ENCODE data around the gene PXDC1.
"Not testable (repeated sequence)": the region's sequence is repeated elsewhere in the genome, so short reads cannot be mapped to it uniquely, and the experiment has no call there.

Gene PXDC1

GRCh38 chr6:3731700-3732099 is 19.8 kb downstream of the PXDC1 start:
- DNase-seq (ENCODE audit: low read depth) = no peak

GRCh38 chr6:3729603-3730344 is 21.7 kb downstream of the PXDC1 start:
- no peak for DNase-seq (ENCODE audit: low read depth)

- DNase-seq (ENCODE audit: low read depth) = no peak
Observed at GRCh38 chr6:3727593-3728108, 23.9 kb downstream of the PXDC1 start.

DNA sequence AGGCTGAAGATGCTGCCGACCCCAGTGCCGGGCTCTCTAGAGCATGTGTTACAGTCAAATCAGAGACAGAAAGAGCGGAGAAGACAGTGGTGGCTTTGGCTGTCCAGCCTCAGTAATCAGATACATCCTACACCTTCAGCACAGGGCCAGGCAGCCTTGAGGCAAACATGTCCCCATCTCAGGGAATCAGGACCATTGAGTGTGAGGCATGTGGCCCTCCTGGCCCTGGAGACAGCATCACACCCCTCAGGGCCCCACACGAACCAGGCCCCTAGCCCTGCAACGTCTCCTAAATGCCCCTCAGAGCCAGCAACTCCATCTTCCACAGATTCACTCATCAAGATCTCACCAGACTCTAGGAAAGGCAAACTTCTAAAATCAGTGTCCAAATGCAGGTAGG is 24.5 kb downstream of the PXDC1 start:
- DNase-seq (ENCODE audit: low read depth) = no peak

DNA sequence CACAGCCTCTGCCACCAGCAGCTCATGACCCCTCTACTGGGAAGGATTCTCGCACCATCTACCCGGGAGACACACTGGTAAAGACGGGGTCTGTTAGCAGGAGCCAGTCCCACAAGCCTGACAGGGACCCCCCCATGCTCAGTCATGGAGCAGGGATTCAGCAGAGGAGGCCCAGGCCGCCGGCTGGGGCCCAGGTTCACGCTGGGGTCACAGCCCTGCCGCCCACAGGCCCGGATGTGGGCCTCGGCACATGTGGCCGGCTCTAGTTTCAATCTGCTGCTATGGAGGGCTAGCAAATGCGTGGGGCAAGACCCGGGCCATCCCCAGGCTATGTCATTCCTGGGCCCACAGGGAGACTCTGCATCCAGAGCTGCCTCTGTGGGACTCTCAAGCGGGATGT is 25.1 kb downstream of the PXDC1 start:
- no peak for DNase-seq (ENCODE audit: low read depth)

DNA sequence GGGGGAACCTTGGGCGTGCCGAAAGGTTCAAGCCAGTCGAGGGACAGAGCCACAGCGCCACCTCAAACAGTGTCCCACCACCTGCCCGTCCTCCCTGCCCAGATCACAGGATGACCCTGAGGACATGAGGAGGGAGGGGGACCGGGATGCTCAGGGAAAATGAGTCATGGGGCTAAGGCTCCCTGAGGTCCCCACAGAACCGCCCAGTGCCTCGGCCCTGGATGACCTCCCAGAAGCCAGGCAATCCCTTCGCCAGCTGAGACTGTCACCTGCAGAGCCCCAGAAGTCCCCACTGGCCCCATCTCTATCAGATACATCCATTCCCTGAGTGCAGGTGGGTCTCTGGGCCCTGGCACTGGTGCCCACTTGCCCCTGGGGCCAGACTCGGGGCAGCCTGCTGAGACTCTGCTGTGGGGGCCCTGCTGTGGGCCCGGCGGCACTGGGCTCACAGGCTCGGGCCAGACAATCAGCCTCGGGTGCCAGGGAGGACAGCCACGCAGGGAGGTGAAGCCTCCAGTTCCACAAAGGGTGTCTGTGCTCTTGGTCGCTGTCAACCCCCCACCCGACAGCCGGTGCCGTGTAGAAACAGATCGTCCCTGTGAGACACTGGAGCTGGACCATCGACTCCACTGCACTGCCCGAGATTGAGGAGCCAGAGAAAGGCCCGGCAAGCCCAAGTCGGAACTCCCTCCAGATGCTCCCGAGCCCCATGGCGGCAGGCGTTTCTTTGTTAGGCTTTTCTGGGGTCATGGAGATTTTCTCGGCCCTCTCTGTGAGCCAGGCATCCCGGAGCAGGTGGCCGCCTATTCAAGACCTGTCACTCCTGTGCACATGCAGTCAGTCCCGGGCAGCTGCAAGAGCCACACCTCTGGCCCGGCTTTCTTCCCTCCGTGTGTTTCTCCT is 26.1 kb downstream of the PXDC1 start:
- DNase-seq (ENCODE audit: low read depth) = no peak

DNA sequence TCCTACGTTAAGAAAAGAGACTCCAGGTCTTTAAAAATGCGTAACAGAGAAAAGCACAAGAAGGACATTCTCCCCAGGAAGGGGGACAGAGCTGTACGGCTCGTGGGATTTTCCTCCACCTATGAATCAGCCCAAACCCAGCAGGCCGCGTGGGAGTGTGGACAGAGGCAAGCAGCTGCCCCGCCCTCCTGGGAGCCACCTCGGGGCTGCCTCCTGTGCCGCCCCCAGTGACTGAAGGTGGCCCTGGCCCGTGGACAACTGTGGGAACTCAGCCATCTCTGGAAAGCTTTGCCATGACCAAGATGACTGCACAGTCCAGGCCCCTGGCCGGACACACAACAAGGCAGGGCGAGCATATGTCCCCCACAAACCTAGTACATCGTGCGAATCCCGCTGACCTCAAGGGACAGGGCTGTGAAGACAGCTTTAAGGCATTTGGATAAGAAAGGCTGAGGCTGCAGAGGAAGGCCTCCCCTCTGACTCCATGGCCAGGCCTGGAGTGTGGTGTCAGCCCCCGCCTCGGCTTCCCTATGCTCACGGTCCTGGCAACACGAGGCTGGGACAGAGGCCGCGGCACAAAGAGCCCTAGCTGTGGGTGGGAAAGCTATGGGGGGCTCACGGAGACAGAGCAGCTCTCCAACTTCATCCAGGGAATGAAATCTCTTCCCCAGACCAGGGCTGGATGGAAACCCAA is 26.9 kb downstream of the PXDC1 start:
- no peak for DNase-seq (ENCODE audit: low read depth)

DNA sequence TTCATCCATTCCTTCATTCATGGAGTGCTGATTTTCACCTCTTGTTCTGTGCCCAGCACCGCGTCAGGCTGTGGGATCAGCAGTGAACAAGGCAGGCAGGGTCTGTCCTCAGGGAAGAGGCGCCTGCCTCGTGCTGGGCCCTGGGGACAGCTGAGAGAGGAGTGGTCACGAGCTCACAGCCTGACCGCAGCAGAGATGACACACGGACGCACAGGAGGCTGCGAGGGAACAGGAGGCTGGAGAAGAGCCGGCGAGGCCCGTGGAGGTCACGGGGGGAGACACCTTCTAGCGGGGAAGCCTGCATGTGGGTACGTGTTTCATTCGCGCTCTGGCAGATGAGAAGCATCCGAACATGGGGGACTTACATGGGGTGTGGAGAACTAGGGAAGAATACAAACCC is 27.5 kb downstream of the PXDC1 start:
- DNase-seq (ENCODE audit: low read depth) = no peak

DNA sequence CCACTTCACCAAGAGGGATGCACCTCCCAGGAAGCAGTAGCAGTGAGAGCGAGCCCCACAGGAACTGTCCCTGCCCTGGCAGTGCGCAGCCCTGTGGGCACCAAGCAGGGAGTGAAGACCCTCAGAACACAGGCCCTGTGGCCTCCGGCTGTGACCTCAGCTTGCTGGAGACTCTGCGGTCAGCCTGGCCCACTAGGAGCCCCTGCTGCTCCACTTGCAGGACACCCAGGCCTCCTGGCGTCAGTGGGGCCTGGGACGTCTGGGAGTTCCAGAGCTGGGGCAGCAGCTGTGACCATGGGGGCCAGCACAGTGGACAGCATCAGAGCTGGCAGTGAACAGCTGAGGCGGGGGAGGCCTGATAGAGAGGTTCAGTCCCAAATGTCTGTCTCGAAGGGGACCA is 28.3 kb downstream of the PXDC1 start:
- DNase-seq (ENCODE audit: low read depth) = no peak

DNA sequence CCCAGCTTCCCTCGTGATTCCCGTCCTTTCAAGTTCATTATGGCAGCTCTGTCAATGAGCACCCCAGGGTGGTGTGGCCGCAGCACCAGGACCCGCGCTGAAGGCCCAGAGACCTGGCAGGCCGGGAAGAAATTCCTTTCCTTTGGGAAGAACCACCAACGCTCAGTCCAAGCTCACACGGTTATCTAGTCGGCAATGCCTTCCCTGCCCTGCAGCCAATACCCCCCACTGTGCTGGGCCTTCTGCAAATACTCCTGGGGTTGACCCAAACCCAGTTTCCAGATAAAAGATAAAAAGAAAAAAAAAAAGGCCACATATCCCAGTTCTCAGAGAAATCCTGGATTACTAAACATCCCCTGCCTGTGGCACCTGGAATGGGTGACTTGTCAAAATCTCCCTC is 28.7 kb downstream of the PXDC1 start:
- no peak for DNase-seq (ENCODE audit: low read depth)

GRCh38 chr6:3721810-3722621 is 29.5 kb downstream of the PXDC1 start:
- DNase-seq (ENCODE audit: low read depth) = no peak

DNA sequence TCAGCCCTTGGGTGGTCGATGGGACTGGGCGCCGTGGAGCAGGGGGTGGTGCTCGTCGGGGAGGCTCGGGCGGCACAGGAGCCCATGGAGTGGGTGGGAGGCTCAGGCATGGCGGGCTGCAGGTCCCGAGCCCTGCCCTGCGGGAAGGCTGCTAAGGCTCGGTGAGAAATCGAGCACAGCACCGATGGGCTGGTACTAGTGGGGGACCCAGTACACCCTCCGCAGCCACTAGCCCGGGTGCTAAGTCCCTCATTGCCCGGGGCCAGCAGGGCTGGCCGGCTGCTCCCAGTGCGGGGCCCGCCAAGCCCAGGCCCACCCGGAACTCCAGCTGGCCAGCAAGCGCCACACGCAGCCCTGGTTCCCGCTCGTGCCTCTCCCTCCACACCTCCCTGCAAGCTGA is 30.7 kb downstream of the PXDC1 start:
- DNase-seq (ENCODE audit: low read depth) = not testable (repeated sequence)

DNA sequence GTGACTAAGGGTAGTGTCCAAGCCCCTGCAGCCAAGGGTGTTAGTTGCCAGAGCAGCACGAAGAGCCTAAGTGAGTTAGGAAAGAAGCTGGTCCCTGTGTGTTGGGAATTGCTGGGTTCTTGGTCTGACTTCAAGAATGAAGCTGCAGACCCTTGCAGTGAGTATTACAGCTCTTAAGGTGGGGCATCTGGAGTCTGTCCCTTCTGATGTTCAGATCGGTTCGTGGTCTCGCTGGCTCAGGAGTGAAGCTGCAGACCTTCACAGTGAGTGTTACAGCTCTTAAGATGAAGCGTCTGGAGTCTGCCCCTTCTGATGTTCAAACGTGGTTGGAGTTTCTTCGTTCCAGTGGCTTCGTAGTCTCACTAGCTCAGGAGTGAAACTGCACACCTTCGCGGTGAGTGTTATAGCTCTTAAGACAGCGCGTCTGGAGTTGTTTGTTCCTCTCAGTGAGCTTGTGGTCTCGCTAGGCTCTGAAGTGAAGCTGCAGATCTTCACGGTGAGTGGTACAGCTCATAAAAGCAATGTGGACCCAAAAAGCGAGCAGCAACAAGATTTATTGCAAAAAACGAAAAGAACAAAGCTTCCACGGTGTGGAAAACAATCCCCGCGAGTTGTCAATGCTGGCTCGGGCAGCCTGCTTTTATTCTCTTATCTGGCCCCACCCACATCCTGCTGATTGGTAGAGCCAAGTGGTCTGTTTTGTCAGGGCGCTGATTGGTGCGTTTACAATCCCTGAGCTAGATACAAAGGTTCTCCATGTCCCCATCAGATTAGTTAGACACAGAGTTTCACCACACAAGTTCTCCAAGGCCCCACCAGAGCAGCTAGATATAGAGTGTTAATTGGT is 31.8 kb downstream of the PXDC1 start:
- no peak for DNase-seq (ENCODE audit: low read depth)

GRCh38 chr6:3718407-3718806 is 33.1 kb downstream of the PXDC1 start:
- no peak for DNase-seq (ENCODE audit: low read depth)

DNA sequence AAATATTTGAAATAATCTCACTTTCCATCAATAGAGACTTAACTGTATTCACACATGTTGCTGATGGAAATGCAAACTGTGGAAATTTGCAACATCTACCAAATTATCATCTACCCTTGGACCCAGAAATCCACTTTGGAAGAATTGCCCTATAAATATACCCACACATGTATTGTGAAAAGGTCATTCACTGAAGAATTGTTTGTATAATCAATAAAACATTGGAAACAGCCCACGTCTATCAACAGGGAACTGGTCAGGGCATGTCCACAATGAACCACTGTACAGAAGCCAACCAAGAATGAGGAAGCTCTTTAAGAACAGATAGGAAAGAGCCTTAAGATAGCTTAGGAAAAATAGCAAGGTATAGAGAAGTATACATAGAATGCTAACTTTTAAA is 36.2 kb downstream of the PXDC1 start:
- DNase-seq (ENCODE audit: low read depth) = no peak

- DNase-seq (ENCODE audit: low read depth) = no peak
Observed at GRCh38 chr6:3714768-3715167, 36.7 kb downstream of the PXDC1 start.

GRCh38 chr6:3714111-3714510 is 37.4 kb downstream of the PXDC1 start:
- DNase-seq (ENCODE audit: low read depth) = no peak

DNA sequence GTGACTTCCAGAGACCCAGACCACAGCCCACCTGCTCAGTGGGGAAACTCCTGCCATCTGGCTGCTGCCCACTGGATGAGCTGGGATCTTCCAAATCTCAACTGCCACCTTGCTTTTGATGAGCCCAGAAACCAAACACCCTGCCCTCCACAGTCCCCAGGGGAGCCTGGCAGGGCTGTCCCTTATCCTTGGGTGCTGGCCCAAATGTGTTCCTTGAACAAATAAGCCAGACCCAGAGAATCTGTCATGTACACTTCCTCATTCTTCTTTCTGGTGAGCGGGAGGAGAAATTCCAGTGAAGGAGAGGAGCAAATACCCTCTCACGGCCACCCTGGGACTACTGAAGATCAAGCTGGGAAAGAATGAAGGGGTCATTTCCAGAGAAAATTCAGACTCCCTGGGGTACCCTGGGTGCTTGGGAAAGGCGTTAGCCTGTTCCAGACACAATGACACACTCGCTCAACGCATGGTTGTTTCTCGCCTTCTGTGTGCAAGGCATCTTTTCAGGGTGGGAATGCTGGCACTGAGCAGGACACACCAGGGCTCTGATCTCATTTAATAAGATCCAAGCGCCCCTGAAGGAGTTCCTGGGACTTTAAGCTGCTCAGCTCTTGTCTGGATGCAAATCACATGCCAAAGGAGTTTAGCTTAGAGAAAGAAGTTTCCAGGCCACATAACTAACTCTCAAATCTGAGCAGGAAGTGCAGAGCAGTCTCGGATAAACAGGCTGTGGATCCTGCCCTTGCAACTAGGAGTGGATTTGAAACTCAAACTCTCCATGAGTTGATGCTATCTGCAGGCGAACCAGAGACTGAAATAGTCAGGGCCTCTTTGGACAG is 38.5 kb downstream of the PXDC1 start:
- no peak for DNase-seq (ENCODE audit: low read depth)

DNA sequence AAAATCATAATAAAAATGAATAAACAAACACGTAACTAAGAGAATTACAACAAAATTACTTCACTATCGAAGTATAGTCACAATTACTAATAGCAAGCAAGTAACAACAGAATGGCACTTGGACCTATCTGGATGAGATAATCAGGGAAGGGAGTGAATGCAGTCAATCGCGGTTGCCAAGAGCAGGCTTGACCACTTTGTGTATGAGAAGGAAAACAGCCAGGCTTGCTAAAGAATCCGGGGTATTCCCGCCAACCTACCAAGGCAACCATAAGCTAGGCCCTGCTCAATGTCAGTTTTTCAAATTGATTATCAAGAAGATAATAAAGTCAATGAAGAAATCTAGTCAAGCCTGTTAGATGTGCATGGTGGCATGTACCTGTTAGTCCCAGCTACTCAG is 39.7 kb downstream of the PXDC1 start:
- DNase-seq (ENCODE audit: low read depth) = no peak

DNA sequence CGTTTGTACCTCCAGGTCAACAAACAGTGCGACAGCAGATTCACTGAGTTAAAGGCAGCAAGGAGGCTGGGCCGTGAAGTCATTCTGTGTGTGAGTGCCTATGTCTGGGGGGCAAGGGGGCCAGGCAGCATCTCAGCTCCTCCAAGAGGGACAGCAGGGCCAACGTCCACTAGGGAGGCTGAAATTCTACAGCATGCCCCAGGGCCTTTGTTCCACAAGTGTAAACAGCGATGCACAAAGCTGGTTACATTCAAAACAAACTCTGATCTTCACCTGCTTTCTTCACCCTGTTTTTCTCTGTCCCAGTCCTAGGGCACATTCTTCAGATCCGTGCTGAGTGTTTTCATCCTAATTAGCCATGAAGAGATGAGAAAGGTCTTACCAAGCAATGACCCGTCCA is 41.1 kb downstream of the PXDC1 start:
- DNase-seq (ENCODE audit: low read depth) = no peak

Data from HS-5 (cell line).